IgD-negative memory B cell (primary cell): ENCODE results near the gene KLHDC4. TPM values are rescaled to one million over a fixed set of nuclear protein-coding genes. Genes with fewer than 3 reads are reported as not detected.
"Not testable (repeated sequence)": the region's sequence is repeated elsewhere in the genome, so short reads cannot be mapped to it uniquely, and the experiment has no call there.

Experiments used
- H3K27ac Mint-ChIP-seq, 3 donors: one replicate each; pipeline ENCODE4 v1.8.0; 2020 to 2022; ENCODE audit warnings: mild to moderate bottlenecking in 3 of 3, mixed read lengths in 3 of 3, moderate library complexity in 1 of 3
- H3K27me3 Mint-ChIP-seq: one replicate; pipeline ENCODE4 v1.8.0; 2021; ENCODE audit warnings: mixed read lengths
- H3K36me3 Mint-ChIP-seq: one replicate; pipeline ENCODE4 v1.8.0; 2020; ENCODE audit warnings: mild to moderate bottlenecking, mixed read lengths
- H3K4me1 Mint-ChIP-seq, 3 donors: one replicate each; pipeline ENCODE4 v1.8.0; 2020 to 2022; ENCODE audit warnings: mixed read lengths in 3 of 3, mild to moderate bottlenecking in 1 of 3
- H3K4me3 Mint-ChIP-seq, 4 donors: one replicate each; pipeline ENCODE4 v1.8.0; 2020 to 2022; ENCODE audit warnings: mild to moderate bottlenecking in 4 of 4, mixed read lengths in 4 of 4, moderate library complexity in 3 of 4
- H3K9me3 Mint-ChIP-seq, 3 donors: one replicate each; pipeline ENCODE4 v1.8.0; 2020 to 2021; ENCODE audit warnings: mixed read lengths in 3 of 3, mild to moderate bottlenecking in 1 of 3
- polyA plus RNA-seq: library from polyadenylated mRNA; unstranded; fragments of 300-500 nt; fragmentation: Illumina TruSeq; gene quantifications from one replicate; pipeline ENCODE4 v1.2.3, GENCODE V29; 2021

Gene KLHDC4
- polyA plus RNA-seq, 1 donor from 2014 or later = 18.7 TPM

GRCh38 chr16:87794485-87795078 is 28.8 kb upstream of the KLHDC4 start:
- H3K27ac Mint-ChIP-seq = no peak overlapping the region
- H3K9me3 Mint-ChIP-seq = no peaks in the 10 kb centered on the region
- H3K27me3 Mint-ChIP-seq = peaks cover 2% of the 10 kb centered on the region
- H3K4me1 Mint-ChIP-seq = no peaks in the 10 kb centered on the region
- no peak overlapping the region for H3K4me3 Mint-ChIP-seq
- no peaks in the 10 kb centered on the region for H3K36me3 Mint-ChIP-seq

DNA sequence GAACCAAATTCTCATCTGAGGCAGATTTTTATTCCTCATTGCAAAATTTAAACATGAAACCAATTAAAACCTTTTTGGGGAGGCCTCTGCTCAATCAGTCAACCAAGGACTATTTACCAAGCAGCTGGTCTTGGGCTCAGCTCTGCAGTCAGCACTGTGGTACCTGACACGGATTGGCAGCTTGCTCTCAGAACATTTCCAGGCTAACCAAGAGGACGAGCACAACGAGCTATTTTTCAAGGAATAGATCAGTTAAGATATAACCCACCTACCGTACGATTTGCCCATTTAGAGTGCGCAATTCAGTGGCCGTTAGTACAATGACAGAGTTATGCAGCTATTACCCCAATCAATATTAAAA is 26.4 kb upstream of the KLHDC4 start:
- no peaks in the 10 kb centered on the region for H3K4me1 Mint-ChIP-seq
- H3K9me3 Mint-ChIP-seq = no peaks in the 10 kb centered on the region
- peaks cover 2% of the 10 kb centered on the region for H3K27me3 Mint-ChIP-seq
- H3K27ac Mint-ChIP-seq = no peak overlapping the region
- no peak overlapping the region for H3K4me3 Mint-ChIP-seq
- no peaks in the 10 kb centered on the region for H3K36me3 Mint-ChIP-seq

DNA sequence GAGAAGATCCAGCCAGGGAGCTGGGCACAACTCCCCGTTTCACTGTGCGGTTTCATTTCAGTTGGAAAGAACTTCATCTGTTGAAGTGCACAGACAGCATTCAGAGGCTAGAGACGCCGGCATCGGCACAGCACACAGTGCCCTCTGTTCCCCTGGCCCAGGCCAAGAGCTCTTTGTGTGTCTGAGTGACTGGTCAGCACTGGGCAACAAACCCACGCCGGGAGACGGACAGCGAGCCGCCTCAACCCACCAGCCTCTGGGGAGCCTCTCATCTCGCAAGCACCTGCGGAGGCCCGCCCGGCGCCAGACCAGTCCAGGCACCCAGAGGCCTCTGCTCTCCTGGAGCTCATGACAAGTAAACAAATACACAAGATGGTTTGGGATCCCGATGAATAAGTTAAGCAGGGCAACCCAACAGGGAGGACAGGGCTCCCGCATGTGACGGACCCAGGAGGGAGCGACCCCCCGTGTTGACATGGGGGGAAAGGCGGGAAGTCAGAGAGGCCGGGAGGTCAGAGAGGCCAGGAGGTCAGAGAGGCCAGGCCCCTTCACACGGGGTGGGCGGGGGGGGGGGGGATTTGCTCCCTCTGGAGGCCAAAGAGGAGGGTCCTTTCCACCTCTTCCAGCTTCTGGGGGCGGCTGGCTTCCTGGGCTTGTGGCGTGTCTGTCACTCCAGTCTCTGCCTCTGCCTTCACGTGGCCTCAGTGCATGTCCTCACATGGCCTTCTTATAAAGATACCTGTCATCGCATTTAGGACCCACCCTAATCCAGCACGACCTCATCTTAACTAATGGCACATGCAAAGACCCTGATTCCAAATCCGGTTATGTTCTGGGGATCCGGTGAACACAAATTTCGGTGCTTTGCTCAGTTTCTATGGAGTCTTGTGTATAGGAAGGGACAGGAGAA is 25.8 kb upstream of the KLHDC4 start:
- H3K4me1 Mint-ChIP-seq = no peaks in the 10 kb centered on the region
- peak overlapping the region in 1 of 3 donors; percentile 59 for H3K27ac Mint-ChIP-seq
- no peaks in the 10 kb centered on the region for H3K36me3 Mint-ChIP-seq
- H3K9me3 Mint-ChIP-seq = no peaks in the 10 kb centered on the region
- H3K4me3 Mint-ChIP-seq = no peak overlapping the region
- no peaks in the 10 kb centered on the region for H3K27me3 Mint-ChIP-seq

- Mint-ChIP-seq H3K36me3 (no peaks in the 10 kb centered on the region), H3K27ac (peak overlapping the region in 1 of 3 donors; percentile 59), H3K4me1 (peaks cover 0 to 2% (median 0%) of the 10 kb centered on the region in 3 donors), H3K4me3 (no peak overlapping the region), H3K9me3 (no peaks in the 10 kb centered on the region), H3K27me3 (no peaks in the 10 kb centered on the region)
Observed at GRCh38 chr16:87790292-87791100, 24.7 kb upstream of the KLHDC4 start.

- peak overlapping the region in 2 of 3 donors; percentile 76 to 81 for H3K27ac Mint-ChIP-seq
- H3K4me3 Mint-ChIP-seq = no peak overlapping the region
- H3K4me1 Mint-ChIP-seq = peaks cover 0 to 2% (median 0%) of the 10 kb centered on the region in 3 donors
- no peaks in the 10 kb centered on the region for H3K36me3 Mint-ChIP-seq
- no peaks in the 10 kb centered on the region for H3K9me3 Mint-ChIP-seq
- H3K27me3 Mint-ChIP-seq = peaks cover under 1% of the 10 kb centered on the region
Observed at GRCh38 chr16:87789437-87790291, 23.9 kb upstream of the KLHDC4 start.

- H3K9me3 Mint-ChIP-seq, H3K36me3 Mint-ChIP-seq, H3K27me3 Mint-ChIP-seq, H3K4me1 Mint-ChIP-seq, H3K4me3 Mint-ChIP-seq: not testable (repeated sequence)
- H3K27ac Mint-ChIP-seq = peak overlapping the region in 2 of 3 donors; percentile 76 to 81
Observed at GRCh38 chr16:87788730-87789436, 23.1 kb upstream of the KLHDC4 start.

DNA sequence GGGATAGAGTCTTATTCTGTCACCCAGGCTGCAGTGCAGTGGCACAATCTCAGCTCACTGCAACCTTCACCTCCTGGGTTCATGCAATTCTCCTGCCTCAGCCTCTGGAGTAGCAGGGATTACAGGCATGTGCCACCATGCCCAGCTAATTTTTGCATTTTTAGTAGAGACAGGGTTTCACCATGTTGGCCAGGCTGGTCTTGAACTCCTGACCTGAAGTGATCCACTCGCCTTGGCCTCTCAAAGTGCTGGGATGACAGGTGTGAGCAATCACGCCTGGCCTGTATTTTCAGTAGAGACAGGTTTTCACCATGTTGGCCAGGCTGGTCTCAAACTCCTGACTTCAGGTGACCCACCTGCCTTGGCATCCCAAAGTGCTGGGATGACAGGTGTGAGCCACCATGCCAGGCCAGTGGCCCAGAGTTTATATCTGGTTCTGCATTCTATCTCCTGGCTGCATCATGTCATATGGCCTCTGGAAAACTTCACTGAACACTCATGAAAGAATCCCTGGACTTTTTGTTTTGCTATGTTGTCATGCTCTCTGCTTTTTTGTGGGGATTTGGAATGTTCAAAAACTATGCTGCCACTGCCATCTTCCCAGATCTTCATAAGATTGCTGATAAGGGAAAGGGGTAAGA is 21.8 kb upstream of the KLHDC4 start:
- not testable (repeated sequence) for H3K4me1 Mint-ChIP-seq, H3K36me3 Mint-ChIP-seq, H3K27me3 Mint-ChIP-seq, H3K9me3 Mint-ChIP-seq, H3K4me3 Mint-ChIP-seq
- peak overlapping the region; percentile 19 to 39 (median 20) for H3K27ac Mint-ChIP-seq

GRCh38 chr16:87784812-87785211 is 19.0 kb upstream of the KLHDC4 start:
- Mint-ChIP-seq H3K4me1 (peaks cover 4 to 11% (median 10%) of the 10 kb centered on the region in 3 donors), H3K36me3 (peaks cover 2% of the 10 kb centered on the region), H3K27ac (no peak overlapping the region), H3K4me3 (no peak overlapping the region), H3K27me3 (peaks cover 2% of the 10 kb centered on the region), H3K9me3 (peaks cover 0 to 4% (median 2%) of the 10 kb centered on the region in 3 donors)

- H3K4me1 Mint-ChIP-seq = peaks cover 15 to 25% (median 17%) of the 10 kb centered on the region in 3 donors
- peaks cover 2% of the 10 kb centered on the region for H3K27me3 Mint-ChIP-seq
- H3K36me3 Mint-ChIP-seq = peaks cover 4% of the 10 kb centered on the region
- no peak overlapping the region for H3K4me3 Mint-ChIP-seq
- peaks cover 0 to 4% (median 2%) of the 10 kb centered on the region in 3 donors for H3K9me3 Mint-ChIP-seq
- H3K27ac Mint-ChIP-seq = no peak overlapping the region
Observed at GRCh38 chr16:87782033-87782432, 16.2 kb upstream of the KLHDC4 start.

- peaks cover 4% of the 10 kb centered on the region for H3K36me3 Mint-ChIP-seq
- peak overlapping the region in 3 of 4 donors; percentile 37 to 81 (median 70) for H3K4me3 Mint-ChIP-seq
- H3K27ac Mint-ChIP-seq = peak overlapping the region; percentile 78 to 92 (median 85)
- peaks cover 0 to 4% (median 2%) of the 10 kb centered on the region in 3 donors for H3K9me3 Mint-ChIP-seq
- H3K4me1 Mint-ChIP-seq = peaks cover 15 to 25% (median 15%) of the 10 kb centered on the region in 3 donors
- H3K27me3 Mint-ChIP-seq = peaks cover 2% of the 10 kb centered on the region
Observed at GRCh38 chr16:87780385-87780989, 14.7 kb upstream of the KLHDC4 start.

- peaks cover 4% of the 10 kb centered on the region for H3K36me3 Mint-ChIP-seq
- H3K4me3 Mint-ChIP-seq = peak overlapping the region; percentile 34 to 89 (median 68)
- peaks cover 0 to 4% (median 2%) of the 10 kb centered on the region in 3 donors for H3K9me3 Mint-ChIP-seq
- H3K27ac Mint-ChIP-seq = peak overlapping the region; percentile 83 to 95 (median 92)
- H3K27me3 Mint-ChIP-seq = peaks cover 3% of the 10 kb centered on the region
- peaks cover 15 to 25% (median 15%) of the 10 kb centered on the region in 3 donors for H3K4me1 Mint-ChIP-seq
Observed at GRCh38 chr16:87778830-87779579, 13.2 kb upstream of the KLHDC4 start.

DNA sequence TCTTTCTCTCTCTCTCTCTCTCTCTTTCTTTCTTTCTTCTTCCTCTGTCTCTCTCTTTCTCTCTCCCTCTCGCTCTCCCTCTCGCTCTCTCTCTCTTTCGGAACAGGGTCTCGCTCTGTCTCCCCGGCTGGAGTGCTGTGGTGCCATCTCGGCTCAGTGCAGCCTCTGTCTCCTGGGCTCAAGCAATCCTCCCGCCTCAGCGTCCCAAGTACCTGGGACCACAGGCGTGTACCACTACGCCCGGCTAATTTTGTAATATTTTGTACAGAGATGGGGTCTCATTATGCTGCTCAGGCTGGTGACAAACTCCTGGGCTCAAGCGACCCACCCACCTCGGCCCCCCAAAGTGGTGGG is 12.7 kb upstream of the KLHDC4 start:
- Mint-ChIP-seq H3K9me3 (peaks cover 0 to 4% (median 2%) of the 10 kb centered on the region in 3 donors), H3K27me3 (peaks cover 4% of the 10 kb centered on the region), H3K27ac (peak overlapping the region in 1 of 3 donors; percentile 41), H3K4me1 (peaks cover 15 to 25% (median 15%) of the 10 kb centered on the region in 3 donors), H3K36me3 (peaks cover 4% of the 10 kb centered on the region), H3K4me3 (peak overlapping the region in 1 of 4 donors; percentile 26)
